ENCODE results near the gene MARF1.
"Not testable (repeated sequence)": the region's sequence is repeated elsewhere in the genome, so short reads cannot be mapped to it uniquely, and the experiment has no call there.

MARF1 gene

GRCh38 chr16:15643048-15643945 is at the start of gene MARF1:
MARF1 (minus strand) TSS chr16:15643154; CDS start chr16:15639233, 3,921 bp downstream.
- peak; percentile 98 to 99 for DNase-seq (ENCODE audit: low read depth in 1 of 2, low spot score in 1 of 2)

- DNase-seq (ENCODE audit: low read depth in 1 of 2, low spot score in 1 of 2), result not testable (repeated sequence)
These were observed 49.6 kb upstream of the MARF1 start for GRCh38 chr16:15692508-15692907.

- no peak for DNase-seq (ENCODE audit: low read depth in 1 of 2, low spot score in 1 of 2)
These were observed 48.1 kb upstream of the MARF1 start for GRCh38 chr16:15691046-15691445.

GRCh38 chr16:15690296-15690695 is 47.3 kb upstream of the MARF1 start:
- no peak for DNase-seq (ENCODE audit: low read depth in 1 of 2, low spot score in 1 of 2)

GRCh38 chr16:15689290-15689689 is 46.3 kb upstream of the MARF1 start:
- no peak for DNase-seq (ENCODE audit: low read depth in 1 of 2, low spot score in 1 of 2)

- no peak for DNase-seq (ENCODE audit: low read depth in 1 of 2, low spot score in 1 of 2)
These were observed 43.3 kb upstream of the MARF1 start for GRCh38 chr16:15686287-15686686.

GRCh38 chr16:15682105-15682570 is 39.2 kb upstream of the MARF1 start:
- DNase-seq (ENCODE audit: low read depth in 1 of 2, low spot score in 1 of 2), result peak in 1 of 2 donors; percentile 30

- no peak for DNase-seq (ENCODE audit: low read depth in 1 of 2, low spot score in 1 of 2)
These were observed 34.5 kb upstream of the MARF1 start for GRCh38 chr16:15677447-15677846.

- no peak for DNase-seq (ENCODE audit: low read depth in 1 of 2, low spot score in 1 of 2)
These were observed 33.6 kb upstream of the MARF1 start for GRCh38 chr16:15676506-15676905.

GRCh38 chr16:15674571-15674970 is 31.6 kb upstream of the MARF1 start:
- no peak for DNase-seq (ENCODE audit: low read depth in 1 of 2, low spot score in 1 of 2)

GRCh38 chr16:15672514-15673167 is 29.7 kb upstream of the MARF1 start:
- DNase-seq (ENCODE audit: low read depth in 1 of 2, low spot score in 1 of 2), result peak in 1 of 2 donors; percentile 23

GRCh38 chr16:15672127-15672513 is 29.2 kb upstream of the MARF1 start:
- DNase-seq (ENCODE audit: low read depth in 1 of 2, low spot score in 1 of 2), result not testable (repeated sequence)

- DNase-seq (ENCODE audit: low read depth in 1 of 2, low spot score in 1 of 2), result no peak
These were observed 28.7 kb upstream of the MARF1 start for GRCh38 chr16:15671530-15672117.

GRCh38 chr16:15667091-15667742 is 24.3 kb upstream of the MARF1 start:
- no peak for DNase-seq (ENCODE audit: low read depth in 1 of 2, low spot score in 1 of 2)

GRCh38 chr16:15665107-15665506 is 22.2 kb upstream of the MARF1 start:
- DNase-seq (ENCODE audit: low read depth in 1 of 2, low spot score in 1 of 2), result no peak

- DNase-seq (ENCODE audit: low read depth in 1 of 2, low spot score in 1 of 2), result no peak
These were observed 17.2 kb upstream of the MARF1 start for GRCh38 chr16:15660203-15660601.

GRCh38 chr16:15658556-15658955 is 15.6 kb upstream of the MARF1 start:
- DNase-seq (ENCODE audit: low read depth in 1 of 2, low spot score in 1 of 2), result no peak

- DNase-seq (ENCODE audit: low read depth in 1 of 2, low spot score in 1 of 2), result no peak
These were observed 15.2 kb upstream of the MARF1 start for GRCh38 chr16:15658149-15658548.

- DNase-seq (ENCODE audit: low read depth in 1 of 2, low spot score in 1 of 2), result not testable (repeated sequence)
These were observed 12.6 kb upstream of the MARF1 start for GRCh38 chr16:15655561-15655960.

GRCh38 chr16:15654591-15654990 is 11.6 kb upstream of the MARF1 start:
- no peak for DNase-seq (ENCODE audit: low read depth in 1 of 2, low spot score in 1 of 2)

GRCh38 chr16:15653227-15653626 is 10.3 kb upstream of the MARF1 start:
- DNase-seq (ENCODE audit: low read depth in 1 of 2, low spot score in 1 of 2), result no peak

Measured in activated CD4-positive, alpha-beta T cell treated with anti-CD3 and anti-CD28 coated beads, Interleukin-2, amount 50 U/mL, for 24 hours (primary cell).